ENCODE results near the gene POLG2. TPM values are rescaled to one million over a fixed set of nuclear protein-coding genes. Genes with fewer than 3 reads are reported as not detected.

The POLG2 gene
- total and polyA plus RNA-seq, 9 of the 15 experiments (the other 6 are each of a cell fraction or from before 2014, with no cell fraction given): 13.4 to 44.8 (median 37.0) TPM

DNA sequence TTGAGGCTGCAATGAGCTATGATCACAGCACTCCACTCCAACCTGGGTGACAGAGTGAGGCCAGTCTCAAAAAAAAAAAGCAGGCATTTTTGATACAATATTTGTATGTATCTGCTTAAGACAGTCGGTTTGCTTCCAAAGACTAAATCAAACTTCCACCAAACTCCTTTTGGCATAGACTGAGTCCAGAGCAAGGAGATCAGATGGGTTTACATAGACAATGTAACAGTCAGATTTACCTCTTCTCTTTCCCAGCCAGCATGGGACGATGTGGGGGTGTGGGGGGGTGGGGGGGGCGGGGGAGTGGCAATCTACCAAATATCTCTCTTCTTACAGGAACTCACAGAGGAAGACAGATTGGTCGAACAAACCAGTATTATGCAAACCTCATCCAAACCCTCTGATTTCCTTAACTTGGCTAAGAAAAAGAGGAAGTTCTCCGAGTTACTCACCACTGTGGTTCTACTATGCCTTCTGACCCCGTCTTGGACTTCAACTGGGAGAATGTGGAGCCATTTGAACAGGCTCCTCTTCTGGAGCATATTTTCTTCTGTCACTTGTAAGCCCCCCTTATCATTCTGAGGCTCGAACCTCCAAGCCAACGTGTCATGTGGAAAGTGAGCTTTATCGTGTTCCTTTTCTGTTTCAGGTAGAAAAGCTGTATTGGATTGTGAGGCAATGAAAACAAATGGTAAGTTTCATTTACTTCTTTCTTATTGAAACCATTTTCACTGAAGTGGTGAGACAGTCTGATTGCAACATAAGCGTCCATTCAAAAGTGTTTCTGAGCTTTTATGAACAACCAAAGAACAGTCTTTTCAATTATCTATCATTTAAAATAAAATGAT, 48.0 kb downstream of the POLG2 start, which contains the start of gene MILR1 (continued):
- TF ChIP-seq, protein P1, sequence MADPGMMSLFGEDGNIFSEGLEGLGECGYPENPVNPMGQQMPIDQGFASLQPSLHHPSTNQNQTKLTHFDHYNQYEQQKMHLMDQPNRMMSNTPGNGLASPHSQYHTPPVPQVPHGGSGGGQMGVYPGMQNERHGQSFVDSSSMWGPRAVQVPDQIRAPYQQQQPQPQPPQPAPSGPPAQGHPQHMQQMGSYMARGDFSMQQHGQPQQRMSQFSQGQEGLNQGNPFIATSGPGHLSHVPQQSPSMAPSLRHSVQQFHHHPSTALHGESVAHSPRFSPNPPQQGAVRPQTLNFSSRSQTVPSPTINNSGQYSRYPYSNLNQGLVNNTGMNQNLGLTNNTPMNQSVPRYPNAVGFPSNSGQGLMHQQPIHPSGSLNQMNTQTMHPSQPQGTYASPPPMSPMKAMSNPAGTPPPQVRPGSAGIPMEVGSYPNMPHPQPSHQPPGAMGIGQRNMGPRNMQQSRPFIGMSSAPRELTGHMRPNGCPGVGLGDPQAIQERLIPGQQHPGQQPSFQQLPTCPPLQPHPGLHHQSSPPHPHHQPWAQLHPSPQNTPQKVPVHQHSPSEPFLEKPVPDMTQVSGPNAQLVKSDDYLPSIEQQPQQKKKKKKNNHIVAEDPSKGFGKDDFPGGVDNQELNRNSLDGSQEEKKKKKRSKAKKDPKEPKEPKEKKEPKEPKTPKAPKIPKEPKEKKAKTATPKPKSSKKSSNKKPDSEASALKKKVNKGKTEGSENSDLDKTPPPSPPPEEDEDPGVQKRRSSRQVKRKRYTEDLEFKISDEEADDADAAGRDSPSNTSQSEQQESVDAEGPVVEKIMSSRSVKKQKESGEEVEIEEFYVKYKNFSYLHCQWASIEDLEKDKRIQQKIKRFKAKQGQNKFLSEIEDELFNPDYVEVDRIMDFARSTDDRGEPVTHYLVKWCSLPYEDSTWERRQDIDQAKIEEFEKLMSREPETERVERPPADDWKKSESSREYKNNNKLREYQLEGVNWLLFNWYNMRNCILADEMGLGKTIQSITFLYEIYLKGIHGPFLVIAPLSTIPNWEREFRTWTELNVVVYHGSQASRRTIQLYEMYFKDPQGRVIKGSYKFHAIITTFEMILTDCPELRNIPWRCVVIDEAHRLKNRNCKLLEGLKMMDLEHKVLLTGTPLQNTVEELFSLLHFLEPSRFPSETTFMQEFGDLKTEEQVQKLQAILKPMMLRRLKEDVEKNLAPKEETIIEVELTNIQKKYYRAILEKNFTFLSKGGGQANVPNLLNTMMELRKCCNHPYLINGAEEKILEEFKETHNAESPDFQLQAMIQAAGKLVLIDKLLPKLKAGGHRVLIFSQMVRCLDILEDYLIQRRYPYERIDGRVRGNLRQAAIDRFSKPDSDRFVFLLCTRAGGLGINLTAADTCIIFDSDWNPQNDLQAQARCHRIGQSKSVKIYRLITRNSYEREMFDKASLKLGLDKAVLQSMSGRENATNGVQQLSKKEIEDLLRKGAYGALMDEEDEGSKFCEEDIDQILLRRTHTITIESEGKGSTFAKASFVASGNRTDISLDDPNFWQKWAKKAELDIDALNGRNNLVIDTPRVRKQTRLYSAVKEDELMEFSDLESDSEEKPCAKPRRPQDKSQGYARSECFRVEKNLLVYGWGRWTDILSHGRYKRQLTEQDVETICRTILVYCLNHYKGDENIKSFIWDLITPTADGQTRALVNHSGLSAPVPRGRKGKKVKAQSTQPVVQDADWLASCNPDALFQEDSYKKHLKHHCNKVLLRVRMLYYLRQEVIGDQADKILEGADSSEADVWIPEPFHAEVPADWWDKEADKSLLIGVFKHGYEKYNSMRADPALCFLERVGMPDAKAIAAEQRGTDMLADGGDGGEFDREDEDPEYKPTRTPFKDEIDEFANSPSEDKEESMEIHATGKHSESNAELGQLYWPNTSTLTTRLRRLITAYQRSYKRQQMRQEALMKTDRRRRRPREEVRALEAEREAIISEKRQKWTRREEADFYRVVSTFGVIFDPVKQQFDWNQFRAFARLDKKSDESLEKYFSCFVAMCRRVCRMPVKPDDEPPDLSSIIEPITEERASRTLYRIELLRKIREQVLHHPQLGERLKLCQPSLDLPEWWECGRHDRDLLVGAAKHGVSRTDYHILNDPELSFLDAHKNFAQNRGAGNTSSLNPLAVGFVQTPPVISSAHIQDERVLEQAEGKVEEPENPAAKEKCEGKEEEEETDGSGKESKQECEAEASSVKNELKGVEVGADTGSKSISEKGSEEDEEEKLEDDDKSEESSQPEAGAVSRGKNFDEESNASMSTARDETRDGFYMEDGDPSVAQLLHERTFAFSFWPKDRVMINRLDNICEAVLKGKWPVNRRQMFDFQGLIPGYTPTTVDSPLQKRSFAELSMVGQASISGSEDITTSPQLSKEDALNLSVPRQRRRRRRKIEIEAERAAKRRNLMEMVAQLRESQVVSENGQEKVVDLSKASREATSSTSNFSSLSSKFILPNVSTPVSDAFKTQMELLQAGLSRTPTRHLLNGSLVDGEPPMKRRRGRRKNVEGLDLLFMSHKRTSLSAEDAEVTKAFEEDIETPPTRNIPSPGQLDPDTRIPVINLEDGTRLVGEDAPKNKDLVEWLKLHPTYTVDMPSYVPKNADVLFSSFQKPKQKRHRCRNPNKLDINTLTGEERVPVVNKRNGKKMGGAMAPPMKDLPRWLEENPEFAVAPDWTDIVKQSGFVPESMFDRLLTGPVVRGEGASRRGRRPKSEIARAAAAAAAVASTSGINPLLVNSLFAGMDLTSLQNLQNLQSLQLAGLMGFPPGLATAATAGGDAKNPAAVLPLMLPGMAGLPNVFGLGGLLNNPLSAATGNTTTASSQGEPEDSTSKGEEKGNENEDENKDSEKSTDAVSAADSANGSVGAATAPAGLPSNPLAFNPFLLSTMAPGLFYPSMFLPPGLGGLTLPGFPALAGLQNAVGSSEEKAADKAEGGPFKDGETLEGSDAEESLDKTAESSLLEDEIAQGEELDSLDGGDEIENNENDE (IDR thresholded peaks at IDR 0.05; ENCODE audit: low read depth, low read length): no peak
- TF ChIP-seq, protein P2, sequence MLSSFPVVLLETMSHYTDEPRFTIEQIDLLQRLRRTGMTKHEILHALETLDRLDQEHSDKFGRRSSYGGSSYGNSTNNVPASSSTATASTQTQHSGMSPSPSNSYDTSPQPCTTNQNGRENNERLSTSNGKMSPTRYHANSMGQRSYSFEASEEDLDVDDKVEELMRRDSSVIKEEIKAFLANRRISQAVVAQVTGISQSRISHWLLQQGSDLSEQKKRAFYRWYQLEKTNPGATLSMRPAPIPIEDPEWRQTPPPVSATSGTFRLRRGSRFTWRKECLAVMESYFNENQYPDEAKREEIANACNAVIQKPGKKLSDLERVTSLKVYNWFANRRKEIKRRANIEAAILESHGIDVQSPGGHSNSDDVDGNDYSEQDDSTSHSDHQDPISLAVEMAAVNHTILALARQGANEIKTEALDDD (IDR thresholded peaks at IDR 0.05): peak; percentile 96
- 0 out of 2 replicates have a peak, but pooled peaks have one; percentile 28 for TF ChIP-seq MAFK (IDR thresholded peaks at IDR 0.05; ENCODE audit: low read length)
- TF ChIP-seq ZBTB7A (IDR thresholded peaks at IDR 0.05; ENCODE audit: borderline replicate concordance, control insufficient read depth, low read depth, low read length): no peak
- no peak for TF ChIP-seq DIDO1 (tag; IDR thresholded peaks at IDR 0.05; ENCODE audit: low read depth)
- TF ChIP-seq, protein P3, sequence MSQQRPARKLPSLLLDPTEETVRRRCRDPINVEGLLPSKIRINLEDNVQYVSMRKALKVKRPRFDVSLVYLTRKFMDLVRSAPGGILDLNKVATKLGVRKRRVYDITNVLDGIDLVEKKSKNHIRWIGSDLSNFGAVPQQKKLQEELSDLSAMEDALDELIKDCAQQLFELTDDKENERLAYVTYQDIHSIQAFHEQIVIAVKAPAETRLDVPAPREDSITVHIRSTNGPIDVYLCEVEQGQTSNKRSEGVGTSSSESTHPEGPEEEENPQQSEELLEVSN (IDR thresholded peaks at IDR 0.05; ENCODE audit: borderline replicate concordance in 1 of 2, extremely low read depth in 1 of 2, insufficient read depth in 1 of 2, insufficient read length in 1 of 2, low read depth in 1 of 2, low read length in 1 of 2, poor library complexity in 1 of 2, severe bottlenecking in 1 of 2): no peak
- TF ChIP-seq BRD4 (IDR thresholded peaks at IDR 0.05): 0 out of 2 replicates have a peak, but pooled peaks have one; percentile 27
- no peak for TF ChIP-seq TEAD2 (tag; IDR thresholded peaks at IDR 0.05)
- TF ChIP-seq TBP (optimal IDR thresholded peaks at IDR 0.05; ENCODE audit: low read depth, low read length): peak; percentile 38
- TF ChIP-seq RBFOX2 (IDR thresholded peaks at IDR 0.05; ENCODE audit: low read depth, low read length): 0 out of 2 replicates have a peak, but pooled peaks have one; percentile 2
- TF ChIP-seq, protein P4, sequence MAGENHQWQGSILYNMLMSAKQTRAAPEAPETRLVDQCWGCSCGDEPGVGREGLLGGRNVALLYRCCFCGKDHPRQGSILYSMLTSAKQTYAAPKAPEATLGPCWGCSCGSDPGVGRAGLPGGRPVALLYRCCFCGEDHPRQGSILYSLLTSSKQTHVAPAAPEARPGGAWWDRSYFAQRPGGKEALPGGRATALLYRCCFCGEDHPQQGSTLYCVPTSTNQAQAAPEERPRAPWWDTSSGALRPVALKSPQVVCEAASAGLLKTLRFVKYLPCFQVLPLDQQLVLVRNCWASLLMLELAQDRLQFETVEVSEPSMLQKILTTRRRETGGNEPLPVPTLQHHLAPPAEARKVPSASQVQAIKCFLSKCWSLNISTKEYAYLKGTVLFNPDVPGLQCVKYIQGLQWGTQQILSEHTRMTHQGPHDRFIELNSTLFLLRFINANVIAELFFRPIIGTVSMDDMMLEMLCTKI (IDR thresholded peaks at IDR 0.05; ENCODE audit: partially characterized antibody): no peak
